Transverse colon (tissue), 3 donors: ENCODE results near the gene RIN2.

Experiments used
- CTCF ChIP-seq, 5 experiments: fragments of 200-600 bp in 3 of 5; fragments of 450-650 bp in 2 of 5; sonication (generic) in 3 of 5; IDR thresholded peaks; 1 replicate in 2 of 5; 2 replicates in 3 of 5; pipeline ENCODE4 v1.5.1; 2016 to 2017; ENCODE audit warnings: antibody characterized with exemption in 5 of 5, inconsistent platforms in 3 of 5, mild to moderate bottlenecking in 2 of 5, moderate library complexity in 1 of 5
- POLR2A ChIP-seq: fragments of 450-650 bp; IDR thresholded peaks from one replicate; pipeline ENCODE4 v1.6.1; 2016; ENCODE audit warnings: antibody characterized with exemption, mild to moderate bottlenecking, moderate library complexity

- TF ChIP-seq POLR2A = no peak
- no peak for TF ChIP-seq CTCF (IDR thresholded peaks at IDR 0.05)
Observed at GRCh38 chr20:19743640-19743995, 14.4 kb upstream of the RIN2 start.
